ENCODE results near the gene MAMDC4.

The MAMDC4 gene

DNA sequence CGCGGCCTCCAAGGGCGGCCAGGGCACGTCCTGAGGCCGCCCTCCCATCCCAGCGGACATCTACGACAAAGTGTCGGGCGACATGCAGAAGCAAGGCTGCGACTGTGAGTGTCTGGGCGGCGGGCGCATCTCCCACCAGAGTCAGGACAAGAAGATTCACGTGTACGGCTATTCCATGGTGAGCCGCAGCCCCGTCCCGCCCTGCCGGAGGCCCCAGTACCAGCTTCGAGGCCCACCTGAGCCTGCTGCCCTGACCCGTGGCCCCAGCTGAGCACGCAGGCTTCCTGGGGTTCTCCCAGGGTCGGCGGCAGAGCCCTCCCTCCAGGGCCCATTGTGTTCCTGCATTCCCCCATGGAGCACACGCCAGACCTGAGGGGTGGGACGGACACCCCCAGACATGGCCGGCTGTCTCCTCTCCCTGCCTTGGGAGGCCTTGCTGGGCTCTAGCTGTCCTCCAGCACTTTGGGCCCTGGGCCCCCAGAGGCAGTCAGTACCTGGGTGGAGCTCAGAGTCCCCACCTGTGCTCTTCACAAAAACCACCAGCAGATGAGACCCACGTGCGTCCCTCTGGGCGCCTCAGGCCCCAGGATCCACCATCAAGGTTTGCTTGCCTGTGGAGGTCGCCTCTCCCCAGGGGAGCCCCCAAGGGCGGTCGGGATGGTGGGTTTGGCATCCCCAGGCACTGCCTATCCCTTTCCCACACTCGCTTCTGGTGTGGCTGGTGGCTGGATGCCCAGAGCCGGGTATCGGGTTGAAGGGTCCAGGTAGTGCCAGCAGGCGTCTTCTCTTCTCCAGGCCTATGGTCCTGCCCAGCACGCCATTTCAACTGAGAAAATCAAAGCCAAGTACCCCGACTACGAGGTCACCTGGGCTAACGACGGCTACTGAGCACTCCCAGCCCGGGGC, 1.9 kb upstream of the MAMDC4 start:
- DNase-seq (ENCODE audit: low read depth in 2 of 2), result no peak

- DNase-seq (ENCODE audit: low read depth in 2 of 2), result no peak
These were observed 1.0 kb upstream of the MAMDC4 start for GRCh38 chr9:136850866-136851775.

- no peak for DNase-seq (ENCODE audit: low read depth in 2 of 2)
These were observed 784 bp downstream of the MAMDC4 start for GRCh38 chr9:136852664-136853595.

- DNase-seq (ENCODE audit: low read depth in 2 of 2), result no peak
These were observed 1.5 kb downstream of the MAMDC4 start for GRCh38 chr9:136853596-136854112.

- DNase-seq (ENCODE audit: low read depth in 2 of 2), result no peak
These were observed 2.1 kb downstream of the MAMDC4 start for GRCh38 chr9:136854113-136854841.

- DNase-seq (ENCODE audit: low read depth in 2 of 2), result no peak
These were observed 2.8 kb downstream of the MAMDC4 start for GRCh38 chr9:136854842-136855460.

DNA sequence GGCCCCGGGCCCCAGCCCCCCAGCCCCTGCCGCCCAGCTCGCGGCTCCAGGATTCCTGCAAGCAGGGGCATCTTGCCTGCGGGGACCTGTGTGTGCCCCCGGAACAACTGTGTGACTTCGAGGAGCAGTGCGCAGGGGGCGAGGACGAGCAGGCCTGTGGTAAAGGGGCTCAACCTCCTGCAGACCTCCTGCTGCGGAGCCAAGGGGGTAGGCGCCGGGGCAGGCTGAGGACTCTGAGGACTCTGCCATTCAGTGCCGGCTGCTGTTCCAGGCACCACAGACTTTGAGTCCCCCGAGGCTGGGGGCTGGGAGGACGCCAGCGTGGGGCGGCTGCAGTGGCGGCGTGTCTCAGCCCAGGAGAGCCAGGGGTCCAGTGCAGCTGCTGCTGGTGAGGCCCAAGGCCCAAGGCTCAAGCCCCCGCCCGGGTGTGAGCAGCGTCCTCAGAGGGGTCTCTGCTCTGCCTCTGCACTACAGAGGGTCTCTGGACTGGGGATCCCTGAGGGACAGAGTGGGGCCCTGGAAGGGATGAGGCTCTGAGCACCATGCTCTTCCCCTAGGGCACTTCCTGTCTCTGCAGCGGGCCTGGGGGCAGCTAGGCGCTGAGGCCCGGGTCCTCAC, 3.4 kb downstream of the MAMDC4 start:
- DNase-seq (ENCODE audit: low read depth in 2 of 2), result no peak

GRCh38 chr9:136856079-136856476, 3.9 kb downstream of the MAMDC4 start:
- no peak for DNase-seq (ENCODE audit: low read depth in 2 of 2)

- DNase-seq (ENCODE audit: low read depth in 2 of 2), result no peak
These were observed 4.5 kb downstream of the MAMDC4 start for GRCh38 chr9:136856541-136857141.

GRCh38 chr9:136857166-136857565, 5.0 kb downstream of the MAMDC4 start:
- DNase-seq (ENCODE audit: low read depth in 2 of 2), result no peak

DNA sequence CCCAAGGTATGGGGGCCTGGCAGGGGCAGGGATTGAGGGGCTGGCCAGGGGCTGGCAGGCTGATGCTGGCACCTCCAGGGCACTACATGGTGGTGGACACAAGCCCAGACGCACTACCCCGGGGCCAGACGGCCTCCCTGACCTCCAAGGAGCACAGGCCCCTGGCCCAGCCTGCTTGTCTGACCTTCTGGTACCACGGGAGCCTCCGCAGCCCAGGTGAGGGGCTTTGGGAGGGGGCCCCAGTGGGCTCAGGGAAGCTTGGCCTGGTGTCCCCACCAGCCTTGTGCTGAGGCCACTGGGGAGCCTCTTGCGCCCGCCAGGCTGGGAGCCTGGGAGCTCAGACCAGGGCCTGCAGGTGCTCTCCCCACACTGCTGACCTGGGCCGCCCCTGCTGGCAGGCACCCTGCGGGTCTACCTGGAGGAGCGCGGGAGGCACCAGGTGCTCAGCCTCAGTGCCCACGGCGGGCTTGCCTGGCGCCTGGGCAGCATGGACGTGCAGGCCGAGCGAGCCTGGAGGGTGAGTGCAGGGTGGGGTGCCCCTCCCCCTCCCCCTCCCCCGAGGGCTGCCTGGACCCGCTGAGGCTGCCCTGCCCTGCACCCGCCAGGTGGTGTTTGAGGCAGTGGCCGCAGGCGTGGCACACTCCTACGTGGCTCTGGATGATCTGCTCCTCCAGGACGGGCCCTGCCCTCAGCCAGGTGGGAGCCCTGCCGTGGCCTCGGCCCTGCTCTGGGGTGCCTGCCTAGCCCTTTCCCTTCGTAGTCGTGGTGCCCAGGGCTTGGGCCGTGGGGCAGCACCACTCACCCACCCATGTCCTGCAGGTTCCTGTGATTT, 5.7 kb downstream of the MAMDC4 start:
- DNase-seq (ENCODE audit: low read depth in 2 of 2), result no peak

DNA sequence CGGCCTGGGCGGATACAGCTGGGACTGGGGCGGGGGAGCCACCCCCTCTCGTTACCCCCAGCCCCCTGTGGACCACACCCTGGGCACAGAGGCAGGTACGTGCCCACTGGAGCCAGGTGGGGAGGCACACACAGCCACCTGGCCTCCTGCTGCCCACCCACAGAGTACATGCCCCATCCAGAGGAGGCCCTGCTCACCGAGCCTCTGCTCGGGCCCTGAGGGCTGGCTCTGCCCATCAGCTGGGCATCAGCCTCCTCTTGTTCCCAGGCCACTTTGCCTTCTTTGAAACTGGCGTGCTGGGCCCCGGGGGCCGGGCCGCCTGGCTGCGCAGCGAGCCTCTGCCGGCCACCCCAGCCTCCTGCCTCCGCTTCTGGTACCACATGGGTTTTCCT, 6.3 kb downstream of the MAMDC4 start:
- no peak for DNase-seq (ENCODE audit: low read depth in 2 of 2)

DNA sequence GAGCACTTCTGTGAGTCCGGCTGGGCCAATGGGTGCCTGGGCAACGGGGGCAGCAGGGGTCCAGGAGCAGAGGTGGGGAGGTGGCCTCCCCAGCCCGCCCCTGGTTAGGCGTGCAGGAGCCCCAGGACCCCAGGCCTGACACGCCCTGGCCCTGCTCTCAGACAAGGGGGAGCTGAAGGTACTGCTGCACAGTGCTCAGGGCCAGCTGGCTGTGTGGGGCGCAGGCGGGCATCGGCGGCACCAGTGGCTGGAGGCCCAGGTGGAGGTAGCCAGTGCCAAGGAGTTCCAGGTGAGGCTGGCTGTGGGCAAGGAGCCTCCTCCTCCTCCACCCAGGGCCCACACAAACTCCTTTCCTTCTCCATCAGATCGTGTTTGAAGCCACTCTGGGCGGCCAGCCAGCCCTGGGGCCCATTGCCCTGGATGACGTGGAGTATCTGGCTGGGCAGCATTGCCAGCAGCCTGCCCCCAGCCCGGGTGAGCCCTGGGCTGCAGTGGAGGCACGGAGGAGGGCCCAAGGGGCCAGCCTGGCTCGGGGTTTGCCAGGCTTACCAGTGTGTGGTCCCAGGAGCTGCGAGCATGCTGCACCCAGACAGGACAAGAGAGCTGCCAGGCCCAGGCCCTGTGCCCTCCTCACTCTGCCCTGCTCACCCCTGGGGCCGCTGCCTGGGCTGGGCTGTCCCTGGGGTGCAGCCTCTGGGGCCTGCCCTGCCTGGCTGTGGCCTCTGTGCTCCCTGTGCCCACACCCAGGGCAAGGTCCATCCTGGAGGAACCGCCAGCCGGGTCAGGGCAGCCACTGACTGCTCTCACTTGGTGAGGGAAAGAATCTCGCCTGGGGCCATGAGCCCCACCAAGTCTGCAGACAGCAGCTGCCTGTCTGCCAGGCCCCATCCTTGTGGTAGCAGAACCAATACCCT, 7.0 kb downstream of the MAMDC4 start:
- no peak for DNase-seq (ENCODE audit: low read depth in 2 of 2)

DNA sequence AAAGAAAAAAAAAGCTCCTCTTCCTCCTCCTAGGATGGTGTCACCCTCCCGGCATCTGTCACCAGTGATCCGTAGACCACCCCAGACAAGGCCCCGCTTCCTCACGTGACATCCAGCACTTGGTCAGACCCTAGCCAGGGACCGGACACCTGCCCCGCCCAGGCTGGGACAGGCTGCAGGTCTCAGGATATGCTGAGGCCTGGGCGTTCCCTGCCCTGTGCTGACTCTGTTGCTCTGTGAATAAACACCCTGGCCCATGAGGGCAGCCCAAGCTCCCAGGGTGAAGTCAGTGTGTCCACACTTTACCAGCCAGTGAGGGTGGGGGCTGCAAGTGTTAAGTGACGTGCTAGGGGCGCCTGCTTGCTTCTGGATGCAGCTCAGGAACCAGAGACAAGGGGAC, 8.4 kb downstream of the MAMDC4 start:
- no peak for DNase-seq (ENCODE audit: low read depth in 2 of 2)

GRCh38 chr9:136860933-136861873, 9.1 kb downstream of the MAMDC4 start:
- no peak for DNase-seq (ENCODE audit: low read depth in 2 of 2)

- DNase-seq (ENCODE audit: low read depth in 2 of 2), result no peak
These were observed 9.8 kb downstream of the MAMDC4 start for GRCh38 chr9:136861874-136862457.
